GM10248 (cell line): ENCODE measurements around the gene SENP1.

Experiments used
- CTCF ChIA-PET: fragments of 300-600 bp; sonication (Branson Sonifier 250); formaldehyde crosslinking; extraction: SDS; loops from one replicate; lab custom pipeline; 2021; ENCODE audit warnings: antibody characterized with exemption; lab: Yijun Ruan, JAX
- POLR2A ChIA-PET: fragments of 350-650 bp; sonication (Branson Sonifier 250); formaldehyde crosslinking; extraction: SDS; loops from one replicate; lab custom pipeline; 2020; ENCODE audit warnings: antibody characterized with exemption; lab: Yijun Ruan, JAX
- DNase-seq: peaks from one replicate; pipeline ENCODE4 v3.0.0; 2012; ENCODE audit errors: extremely low spot score
- CTCF ChIP-seq: IDR thresholded peaks from 2 replicates; pipeline ENCODE4 v1.5.1; 2012; ENCODE audit warnings: mild to moderate bottlenecking, low read depth; ENCODE audit errors: extremely low read depth, missing control alignments, control extremely low read depth

Gene SENP1

GRCh38 chr12:48045965-48046518, 59.8 kb downstream of the SENP1 start:
- POLR2A ChIA-PET = no interaction called here

GRCh38 chr12:48045061-48045846, 60.6 kb downstream of the SENP1 start:
- no peak for DNase-seq
- ChIA-PET POLR2A (no interaction called here), CTCF (interaction anchor here (1.1 to 2.0 kb wide), 3 partner anchors 8 to 13 kb away, joined by 3 to 5 read pairs (median 4); no protein-coding TSS in a partner anchor)
- no peak for TF ChIP-seq CTCF

More at GRCh38 chr12:48045965-48046518, 59.8 kb downstream of the SENP1 start:
- DNase-seq = no peak
- CTCF ChIA-PET = interaction anchor here (1.4 to 2.0 kb wide), 2 partner anchors 14 to 572 kb away, joined by 3 to 5 read pairs; no protein-coding TSS in a partner anchor
- no peak for TF ChIP-seq CTCF

GRCh38 chr12:48044396-48044795, 61.5 kb downstream of the SENP1 start:
- POLR2A ChIA-PET = no interaction called here
- CTCF ChIA-PET = interaction anchor here (1.1 kb wide), 1 partner anchor 9 kb away, joined by 3 read pairs; no protein-coding TSS in a partner anchor

GRCh38 chr12:48043771-48044170, 62.1 kb downstream of the SENP1 start:
- no peak for DNase-seq
- ChIA-PET CTCF (interaction anchor here (0.8 kb wide), 1 partner anchor 277 kb away, joined by 3 read pairs; no protein-coding TSS in a partner anchor), POLR2A (no interaction called here)
- no peak for TF ChIP-seq CTCF

More at GRCh38 chr12:48044396-48044795, 61.5 kb downstream of the SENP1 start:
- no peak for TF ChIP-seq CTCF
- no peak for DNase-seq

GRCh38 chr12:48041591-48042423, 64.1 kb downstream of the SENP1 start:
- TF ChIP-seq CTCF = no peak
- ChIA-PET CTCF (interaction anchor here (1.2 to 1.3 kb wide), 2 partner anchors 79 to 92 kb away, joined by 3 read pairs; partner anchors contain the start of gene TMEM106C), POLR2A (no interaction called here)
- no peak for DNase-seq

- ChIA-PET CTCF (interaction anchor here (1.2 kb wide), 1 partner anchor 77 kb away, joined by 3 read pairs; the partner anchor contains the start of gene TMEM106C), POLR2A (no interaction called here)
- DNase-seq = no peak
- TF ChIP-seq CTCF = no peak
These were observed 65.5 kb downstream of the SENP1 start for GRCh38 chr12:48040354-48040753.
